Uterus (tissue), 2 donors: Measurements from ENCODE around the gene SMIM8.

Experiments used
- POLR2A ChIP-seq, 2 donors: fragments of 450-650 bp; IDR thresholded peaks; one replicate each; pipeline ENCODE4 v1.6.1; 2016; ENCODE audit warnings: antibody characterized with exemption in 2 of 2, mild to moderate bottlenecking in 1 of 2, moderate library complexity in 1 of 2
- TF ChIP-seq, protein P1 (sequence below), 4 experiments: fragments of 200-600 bp in 2 of 4; fragments of 450-650 bp in 2 of 4; sonication (generic) in 2 of 4; IDR thresholded peaks; one replicate each; pipeline ENCODE4 v1.5.1; 2016 to 2019; ENCODE audit warnings: antibody characterized with exemption in 4 of 4, mild to moderate bottlenecking in 2 of 4, moderate library complexity in 1 of 4

- TF ChIP-seq, protein P1, sequence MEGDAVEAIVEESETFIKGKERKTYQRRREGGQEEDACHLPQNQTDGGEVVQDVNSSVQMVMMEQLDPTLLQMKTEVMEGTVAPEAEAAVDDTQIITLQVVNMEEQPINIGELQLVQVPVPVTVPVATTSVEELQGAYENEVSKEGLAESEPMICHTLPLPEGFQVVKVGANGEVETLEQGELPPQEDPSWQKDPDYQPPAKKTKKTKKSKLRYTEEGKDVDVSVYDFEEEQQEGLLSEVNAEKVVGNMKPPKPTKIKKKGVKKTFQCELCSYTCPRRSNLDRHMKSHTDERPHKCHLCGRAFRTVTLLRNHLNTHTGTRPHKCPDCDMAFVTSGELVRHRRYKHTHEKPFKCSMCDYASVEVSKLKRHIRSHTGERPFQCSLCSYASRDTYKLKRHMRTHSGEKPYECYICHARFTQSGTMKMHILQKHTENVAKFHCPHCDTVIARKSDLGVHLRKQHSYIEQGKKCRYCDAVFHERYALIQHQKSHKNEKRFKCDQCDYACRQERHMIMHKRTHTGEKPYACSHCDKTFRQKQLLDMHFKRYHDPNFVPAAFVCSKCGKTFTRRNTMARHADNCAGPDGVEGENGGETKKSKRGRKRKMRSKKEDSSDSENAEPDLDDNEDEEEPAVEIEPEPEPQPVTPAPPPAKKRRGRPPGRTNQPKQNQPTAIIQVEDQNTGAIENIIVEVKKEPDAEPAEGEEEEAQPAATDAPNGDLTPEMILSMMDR (IDR thresholded peaks at IDR 0.05) = no peak
- TF ChIP-seq POLR2A (IDR thresholded peaks at IDR 0.05) = no peak
Measured at GRCh38 chr6:87350516-87350915, 28.1 kb downstream of the SMIM8 start.
